HCT116 (cell line): ENCODE data around the gene DMXL1. TPM values are rescaled to one million over a fixed set of nuclear protein-coding genes. Genes with fewer than 3 reads are reported as not detected.

Experiments used
- ATAC-seq: fragments of 200-7000 bp; cut with Tn5 transposase; 2 replicates; pipeline ENCODE4 v1.9.1; 2020; ENCODE audit warnings: mild to moderate bottlenecking, moderate library complexity
- BruUV-seq: library from RNA; stranded (reverse); fragments of 400-500 nt; replicated peaks from 2 replicates; lab custom pipeline; 2021; lab: Mats Ljungman, UMichigan
- CTCF ChIA-PET: fragments of 300-600 bp; sonication (Branson Sonifier 250); formaldehyde crosslinking; loops from one replicate; lab custom pipeline; 2021; ENCODE audit warnings: antibody characterized with exemption; lab: Charles Lee
- POLR2A ChIA-PET: fragments of 300-600, 350-600 bp; sonication (Branson Sonifier 250); formaldehyde crosslinking; loops from one replicate; lab custom pipeline; 2021; ENCODE audit warnings: antibody characterized with exemption; lab: Charles Lee
- RAD21 ChIA-PET, 2 experiments: fragments of 300-600 bp; sonication (Branson Sonifier 250); formaldehyde crosslinking; loops; one replicate each; lab custom pipeline; 2023; ENCODE audit warnings: low total read pairs in 2 of 2; ENCODE audit not compliant: uncharacterized antibody in 2 of 2, unreplicated experiment in 2 of 2, low non-redundant PET in 1 of 2; lab: Charles Lee
- DNase-seq: peaks from one replicate; pipeline ENCODE4 v3.0.0-alpha.2; 2010; ENCODE audit warnings: low read depth, low spot score
- H2AFZ ChIP-seq: fragments of 200-600 bp; shearing (Covaris generic), sonication (generic); 2 replicates; pipeline ENCODE4 v1.6.1; 2017; ENCODE audit warnings: low read depth, mixed run types, mixed read lengths, antibody characterized with exemption, low read length; ENCODE audit not compliant: poor library complexity, severe bottlenecking
- H3K27ac ChIP-seq: 2 replicates; pipeline ENCODE4 v1.5.1; 2012; ENCODE audit warnings: low read depth, low read length
- H3K27me3 ChIP-seq: fragments of 200-600 bp; sonication (generic); 2 replicates; pipeline ENCODE4 v1.6.1; 2016; ENCODE audit warnings: mixed run types, low read length, mixed read lengths; ENCODE audit not compliant: insufficient read depth
- H3K36me3 ChIP-seq, 2 experiments: fragments of 200-500 bp in 1 of 2; fragments of 200-600 bp in 1 of 2; sonication (Bioruptor generic) in 1 of 2; sonication (generic) in 1 of 2; 2 replicates each; pipeline versions ENCODE4 v1.5.1 to v1.6.1; 2014 to 2016; ENCODE audit warnings: low read length in 2 of 2, inconsistent platforms in 1 of 2, mixed read lengths in 1 of 2, mixed run types in 1 of 2; ENCODE audit not compliant: insufficient read depth in 2 of 2, control insufficient read depth in 1 of 2
- H3K4me1 ChIP-seq, 2 experiments: fragments of 200-600 bp in 1 of 2; sonication (generic) in 1 of 2; 2 replicates each; pipeline versions ENCODE4 v1.5.1 to v1.6.1; 2012 to 2017; ENCODE audit warnings: low read length in 2 of 2, inconsistent platforms in 1 of 2, mild to moderate bottlenecking in 1 of 2, mixed read lengths in 1 of 2, mixed run types in 1 of 2, moderate library complexity in 1 of 2; ENCODE audit not compliant: insufficient read depth in 2 of 2, control insufficient read depth in 1 of 2
- H3K4me2 ChIP-seq: fragments of 200-600 bp; sonication (generic); 2 replicates; pipeline ENCODE4 v1.6.1; 2017; ENCODE audit warnings: mixed run types, low read length, mixed read lengths
- H3K4me3 ChIP-seq, 2 experiments: fragments of 200-600 bp in 1 of 2; sonication (generic) in 1 of 2; replicated peaks in 1 of 2; 2 replicates each; pipeline ENCODE4 v1.5.1; 2011 to 2016; ENCODE audit warnings: low read length in 2 of 2, control low read depth in 1 of 2, low read depth in 1 of 2, mild to moderate bottlenecking in 1 of 2, mixed read lengths in 1 of 2, mixed run types in 1 of 2
- H3K79me2 ChIP-seq: fragments of 200-600 bp; sonication (generic); 2 replicates; pipeline ENCODE4 v1.6.1; 2017; ENCODE audit warnings: mild to moderate bottlenecking, mixed run types, low read length, moderate library complexity, mixed read lengths; ENCODE audit not compliant: insufficient read depth
- H3K9ac ChIP-seq: fragments of 200-600 bp; sonication (generic); 2 replicates; pipeline ENCODE4 v1.6.1; 2016; ENCODE audit warnings: low read length, mixed read lengths
- H3K9me2 ChIP-seq: fragments of 200-600 bp; sonication (generic), shearing (Covaris generic); 2 replicates; pipeline ENCODE4 v1.6.1; 2017; ENCODE audit warnings: mixed run types, mild to moderate bottlenecking, moderate library complexity; ENCODE audit not compliant: insufficient read depth
- H3K9me3 ChIP-seq, 2 experiments: fragments of 200-500 bp in 1 of 2; fragments of 200-600 bp in 1 of 2; sonication (Bioruptor generic) in 1 of 2; sonication (generic) in 1 of 2; 2 replicates each; pipeline ENCODE4 v1.6.1; 2014 to 2017; ENCODE audit warnings: low read length in 2 of 2, mixed read lengths in 2 of 2, inconsistent platforms in 1 of 2, low read depth in 1 of 2, mild to moderate bottlenecking in 1 of 2, mixed run types in 1 of 2, moderate library complexity in 1 of 2; ENCODE audit not compliant: control insufficient read depth in 1 of 2, insufficient read depth in 1 of 2
- H4K20me1 ChIP-seq: fragments of 200-600 bp; sonication (generic), shearing (Covaris generic); 2 replicates; pipeline ENCODE4 v1.6.1; 2017; ENCODE audit warnings: mixed run types, mild to moderate bottlenecking, moderate library complexity; ENCODE audit not compliant: insufficient read depth
- CBX3 ChIP-seq: IDR thresholded peaks from 2 replicates; pipeline ENCODE4 v1.6.1; 2012; ENCODE audit warnings: low read depth
- ELF1 ChIP-seq: IDR thresholded peaks from 2 replicates; pipeline ENCODE4 v1.6.1; 2012; ENCODE audit warnings: low read depth, borderline replicate concordance
- EZH2 ChIP-seq: fragments of 200-600 bp; sonication (generic); IDR thresholded peaks from 2 replicates; pipeline ENCODE4 v1.6.1; 2017; ENCODE audit warnings: antibody characterized with exemption, mixed run types
- EZH2phosphoT487 ChIP-seq: fragments of 200-600 bp; IDR thresholded peaks from 2 replicates; pipeline ENCODE4 v1.6.1; 2018; ENCODE audit warnings: antibody characterized with exemption, borderline replicate concordance
- JUND ChIP-seq: IDR thresholded peaks from 2 replicates; pipeline ENCODE4 v1.6.1; 2012
- MAX ChIP-seq: IDR thresholded peaks from 2 replicates; pipeline ENCODE4 v1.6.1; 2012
- POLR2A ChIP-seq: IDR thresholded peaks from 2 replicates; pipeline ENCODE4 v1.7.0; 2011; ENCODE audit warnings: borderline replicate concordance; ENCODE audit not compliant: insufficient read depth, insufficient read length; ENCODE audit errors: extremely low read depth
- REST ChIP-seq: IDR thresholded peaks from 2 replicates; pipeline ENCODE4 v1.6.1; 2012; ENCODE audit warnings: low read depth
- SIN3A ChIP-seq: IDR thresholded peaks from 2 replicates; pipeline ENCODE4 v1.6.1; 2012; ENCODE audit warnings: low read depth
- SRF ChIP-seq: IDR thresholded peaks from 2 replicates; pipeline ENCODE4 v1.6.1; 2012; ENCODE audit warnings: low read depth
- TCF7L2 ChIP-seq: IDR thresholded peaks from 2 replicates; pipeline ENCODE4 v1.7.0; 2011; ENCODE audit warnings: borderline replicate concordance, inconsistent platforms; ENCODE audit not compliant: insufficient read depth, insufficient read length; ENCODE audit errors: extremely low read depth
- ZBTB33 ChIP-seq: IDR thresholded peaks from 2 replicates; pipeline ENCODE4 v1.6.1; 2011; ENCODE audit warnings: mild to moderate bottlenecking, low read length, moderate library complexity; ENCODE audit not compliant: insufficient replicate concordance; ENCODE audit errors: extremely low read depth
- intact Hi-C: fragments of 100-400 bp; cut with micrococcal nuclease; formaldehyde crosslinking; loops from 2 replicates; pipeline ENCODE4 v1.10.0; 2022
- total RNA-seq: library from RNA; stranded (reverse); gene quantifications from one replicate; pipeline ENCODE4 v1.2.1, GENCODE V29; 2021; ENCODE audit not compliant: unreplicated experiment

DMXL1 gene
- total RNA-seq, 1 experiment from 2014 or later: 21.1 TPM

GRCh38 chr5:119218830-119219782 lies 148.2 kb downstream of the DMXL1 start:
- CTCF ChIA-PET: no interaction called here
- DNase-seq (no peak), ATAC-seq (no peak)
- Histone ChIP-seq H2AFZ (no peak overlapping the region), H4K20me1 (no peaks in the 10 kb centered on the region), H3K4me1 (no peaks in the 10 kb centered on the region), H3K27ac (no peak overlapping the region), H3K27me3 (no peaks in the 10 kb centered on the region), H3K79me2 (no peaks in the 10 kb centered on the region), H3K9ac (no peak overlapping the region), H3K4me3 (no peak overlapping the region), H3K9me3 (no peaks in the 10 kb centered on the region), H3K36me3 (no peaks in the 10 kb centered on the region), H3K4me2 (no peak overlapping the region), H3K9me2 (no peaks in the 10 kb centered on the region)
- RAD21 ChIA-PET: no interaction called here
- intact Hi-C loops: no loop called here
- POLR2A ChIA-PET: no interaction called here
- no TSS peak for BruUV-seq
- TF ChIP-seq EZH2phosphoT487: no peak
- TF ChIP-seq SRF: no peak

GRCh38 chr5:119220576-119221197 lies 149.8 kb downstream of the DMXL1 start:
- POLR2A ChIA-PET: no interaction called here
- Histone ChIP-seq H3K27me3 (no peaks in the 10 kb centered on the region), H3K9me3 (no peaks in the 10 kb centered on the region), H2AFZ (no peak overlapping the region), H3K36me3 (no peaks in the 10 kb centered on the region), H3K9me2 (no peaks in the 10 kb centered on the region), H3K27ac (no peak overlapping the region), H3K9ac (no peak overlapping the region), H3K4me3 (no peak overlapping the region), H3K4me1 (no peaks in the 10 kb centered on the region), H3K79me2 (no peaks in the 10 kb centered on the region), H3K4me2 (no peak overlapping the region), H4K20me1 (no peaks in the 10 kb centered on the region)
- DNase-seq: no peak
- no TSS peak for BruUV-seq
- intact Hi-C loops: no loop called here
- RAD21 ChIA-PET: no interaction called here
- ATAC-seq: no peak
- CTCF ChIA-PET: interaction anchor here (1.2 kb wide), 1 partner anchor 9 kb away, joined by 4 read pairs; no protein-coding TSS in a partner anchor
- TF ChIP-seq JUND (no peak), REST (no peak), MAX (no peak), EZH2 (no peak), CBX3 (no peak), SIN3A (no peak), EZH2phosphoT487 (no peak), TCF7L2 (no peak), ZBTB33 (no peak), POLR2A (no peak), ELF1 (no peak), SRF (no peak)
